Breast epithelium (tissue), 4 donors: ENCODE results near the gene PROK1. TPM values are rescaled to one million over a fixed set of nuclear protein-coding genes. Genes with fewer than 3 reads are reported as not detected.
"Not testable (repeated sequence)": the region's sequence is repeated elsewhere in the genome, so short reads cannot be mapped to it uniquely, and the experiment has no call there.

Experiments used
- DNase-seq, 2 donors: peaks; one replicate each; pipeline ENCODE4 v3.0.0-alpha.2; 2019; ENCODE audit warnings: low spot score in 2 of 2
- H3K27ac ChIP-seq, 2 donors: fragments of 200-600 bp; sonication (generic) in 1 of 2; one replicate each; pipeline ENCODE4 v1.5.1; 2016 to 2019; ENCODE audit warnings: mild to moderate bottlenecking in 1 of 2
- H3K27me3 ChIP-seq, 2 donors: fragments of 200-600 bp; sonication (generic) in 1 of 2; one replicate each; pipeline versions ENCODE4 v1.5.1 to v1.6.0; 2017 to 2019; ENCODE audit warnings: control low read depth in 1 of 2, mild to moderate bottlenecking in 1 of 2
- H3K36me3 ChIP-seq: fragments of 200-600 bp; one replicate; pipeline ENCODE4 v1.5.1; 2019
- H3K4me1 ChIP-seq, 2 donors: fragments of 200-600 bp; sonication (generic); one replicate each; pipeline ENCODE4 v1.5.1; 2016 to 2019; ENCODE audit warnings: control low read depth in 1 of 2
- H3K4me3 ChIP-seq, 3 donors: fragments of 200-600 bp; sonication (generic); 1 replicate in 2 of 3; 2 replicates in 1 of 3; pipeline ENCODE4 v1.5.1; 2016 to 2019; ENCODE audit warnings: mild to moderate bottlenecking in 3 of 3, moderate library complexity in 2 of 3
- H3K9me3 ChIP-seq, 2 donors: fragments of 200-600 bp; sonication (generic) in 1 of 2; one replicate each; pipeline ENCODE4 v1.5.1; 2016 to 2019; ENCODE audit warnings: control low read depth in 1 of 2
- CTCF ChIP-seq, 3 donors: fragments of 450-650 bp; IDR thresholded peaks; one replicate each; pipeline ENCODE4 v1.5.1; 2016 to 2017; ENCODE audit warnings: antibody characterized with exemption in 3 of 3, mild to moderate bottlenecking in 3 of 3, moderate library complexity in 3 of 3
- POLR2A ChIP-seq: fragments of 450-650 bp; IDR thresholded peaks from one replicate; pipeline ENCODE4 v1.6.1; 2016; ENCODE audit warnings: antibody characterized with exemption, mild to moderate bottlenecking, moderate library complexity
- POLR2AphosphoS5 ChIP-seq, 3 donors: sonication (generic); formaldehyde crosslinking; IDR thresholded peaks; one replicate each; pipeline ENCODE4 v1.6.1; 2017; ENCODE audit warnings: antibody characterized with exemption in 3 of 3
- intact Hi-C: fragments of 100-400 bp; cut with DNase I; formaldehyde crosslinking; loops from one replicate; pipeline ENCODE4 v1.15.1; 2023; ENCODE audit warnings: low total_unique reads
- total RNA-seq, 3 donors: library from RNA; depleted of rRNA; stranded (reverse); fragments of >200 nt; gene quantifications; one replicate each; pipeline ENCODE4 v1.1.0, GENCODE V29; 2016

Gene PROK1
- total RNA-seq, result 10 to 100 TPM in 1 of 3 donors, under 1 TPM in 2; 0.66 to 42.9 (median 0.73) TPM

- Histone ChIP-seq H3K4me1 (no peaks in the 10 kb centered on the region), H3K9me3 (no peaks in the 10 kb centered on the region), H3K27ac (no peak within 1 kb of the TSS), H3K36me3 (no peaks in the 10 kb centered on the region), H3K4me3 (no peak within 1 kb of the TSS), H3K27me3 (peaks cover 0 to 5% of the 10 kb centered on the region in 2 donors)
- intact Hi-C loops, result no loop called here
- TF ChIP-seq CTCF (IDR thresholded peaks at IDR 0.05), result no peak
- no peak for TF ChIP-seq POLR2AphosphoS5 (IDR thresholded peaks at IDR 0.05)
- no peak for TF ChIP-seq POLR2A
- DNase-seq, result no peak
Observed at GRCh38 chr1:110450929-110451328, at the start of gene PROK1. TSS of gene PROK1 (plus strand) at chr1:110451149. CDS start at chr1:110451217, 68 bp downstream.

GRCh38 chr1:110403805-110404204 lies 47.1 kb upstream of the PROK1 start:
- no peaks in the 10 kb centered on the region for H3K36me3 ChIP-seq
- H3K27me3 ChIP-seq, result no peaks in the 10 kb centered on the region
- no peak overlapping the region for H3K4me3 ChIP-seq
- intact Hi-C loops, result no loop called here
- no peaks in the 10 kb centered on the region for H3K9me3 ChIP-seq
- DNase-seq, result no peak
- no peak for TF ChIP-seq POLR2AphosphoS5 (IDR thresholded peaks at IDR 0.05)
- TF ChIP-seq CTCF (IDR thresholded peaks at IDR 0.05), result no peak
- no peaks in the 10 kb centered on the region for H3K4me1 ChIP-seq
- no peak overlapping the region for H3K27ac ChIP-seq

- intact Hi-C loops, result no loop called here
- Histone ChIP-seq H3K9me3 (no peaks in the 10 kb centered on the region), H3K27me3 (no peaks in the 10 kb centered on the region), H3K36me3 (no peaks in the 10 kb centered on the region), H3K4me1 (no peaks in the 10 kb centered on the region), H3K4me3 (no peak overlapping the region), H3K27ac (no peak overlapping the region)
- TF ChIP-seq POLR2A (no peak), CTCF (IDR thresholded peaks at IDR 0.05) (no peak)
- DNase-seq, result no peak
Observed at GRCh38 chr1:110404401-110404800, 46.5 kb upstream of the PROK1 start.

- H3K9me3 ChIP-seq, H3K36me3 ChIP-seq, H3K27me3 ChIP-seq, H3K4me1 ChIP-seq, DNase-seq, intact Hi-C loops: not testable (repeated sequence)
- Histone ChIP-seq H3K27ac (peak overlapping the region; percentile 97 to 98), H3K4me3 (peak overlapping the region; percentile 89 to 98 (median 97))
Observed at GRCh38 chr1:110406407-110406806, 44.5 kb upstream of the PROK1 start.

GRCh38 chr1:110407260-110408210 lies 43.4 kb upstream of the PROK1 start, which contains the start of gene LAMTOR5:
TSS of gene LAMTOR5 (minus strand) at chr1:110407694. CDS start at chr1:110407620, 74 bp downstream.
- DNase-seq, result peak; percentile 90 to 95
- H3K27ac ChIP-seq, result peak within 1 kb of the TSS; percentile 97 to 98
- no peaks in the 10 kb centered on the region for H3K4me1 ChIP-seq
- H3K36me3 ChIP-seq, result no peaks in the 10 kb centered on the region
- intact Hi-C loops, result no loop called here
- no peaks in the 10 kb centered on the region for H3K9me3 ChIP-seq
- no peaks in the 10 kb centered on the region for H3K27me3 ChIP-seq
- H3K4me3 ChIP-seq, result peak within 1 kb of the TSS; percentile 89 to 98 (median 97)
- peak; percentile 9 to 26 (median 18) for TF ChIP-seq CTCF (IDR thresholded peaks at IDR 0.05)
- peak; percentile 96 to 99 (median 97) for TF ChIP-seq POLR2AphosphoS5 (IDR thresholded peaks at IDR 0.05)
- TF ChIP-seq POLR2A, result peak; percentile 86
